ENCODE results near the gene BMI1.

The BMI1 gene

DNA sequence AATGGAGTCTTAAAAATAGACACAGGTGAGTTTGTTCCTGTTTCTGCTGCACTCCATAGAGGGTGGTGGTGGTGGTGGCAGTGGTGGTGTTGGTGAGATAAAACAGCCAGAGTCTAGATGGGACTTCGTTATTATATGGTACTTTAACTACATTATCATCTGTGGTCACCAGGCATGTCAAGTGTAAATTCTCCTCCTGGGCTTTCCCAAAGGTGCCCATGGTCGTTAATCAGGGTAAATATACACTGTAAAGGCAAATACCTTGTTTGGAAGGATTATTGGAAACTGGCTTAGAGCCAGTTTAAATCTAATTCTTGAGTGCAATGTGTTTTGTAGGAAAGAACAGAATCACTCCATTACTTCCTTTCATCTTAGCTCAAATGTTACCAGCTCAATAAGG lies 26.2 kb upstream of the BMI1 start (continued):
- TF ChIP-seq ZBTB48 (tag by site-specific recombination; IDR thresholded peaks at IDR 0.05) (no peak), SP2 (tag by site-specific recombination; IDR thresholded peaks at IDR 0.05) (no peak), ZNF585B (tag by site-specific recombination; IDR thresholded peaks at IDR 0.05) (no peak), ZNF518A (tag by site-specific recombination; conservative IDR thresholded peaks at IDR 0.05; ENCODE audit: low read depth) (no peak), ZNF280C (tag by site-specific recombination; IDR thresholded peaks at IDR 0.05) (no peak), FEZF1 (tag by site-specific recombination; IDR thresholded peaks at IDR 0.05) (peak; percentile 75), HOXC10 (CRISPR knock-in tag; IDR thresholded peaks at IDR 0.05) (no peak), ZNF837 (tag by site-specific recombination; IDR thresholded peaks at IDR 0.05) (no peak), ZBTB8A (tag by site-specific recombination; IDR thresholded peaks at IDR 0.05) (no peak), CTCF (tag by site-specific recombination; IDR thresholded peaks at IDR 0.05) (no peak), ZNF433 (tag by site-specific recombination; IDR thresholded peaks at IDR 0.05; ENCODE audit: low read depth) (no peak), ZNF571 (tag by site-specific recombination; IDR thresholded peaks at IDR 0.05) (no peak), ELK4 (IDR thresholded peaks at IDR 0.05; ENCODE audit: borderline replicate concordance, low read depth, low read length) (no peak), SETDB1 (IDR thresholded peaks at IDR 0.05; ENCODE audit: insufficient read length, low read length) (no peak), YY1 (tag by site-specific recombination; IDR thresholded peaks at IDR 0.05) (peak; percentile 24; the same call in 1 of the 2 replicates), ZSCAN18 (tag by site-specific recombination; IDR thresholded peaks at IDR 0.05) (no peak), YY2 (tag by site-specific recombination; IDR thresholded peaks at IDR 0.05) (no peak), ZBTB6 (tag by site-specific recombination; IDR thresholded peaks at IDR 0.05) (no peak), ZNF37A (tag by site-specific recombination; IDR thresholded peaks at IDR 0.05) (no peak), ZNF560 (tag by site-specific recombination; IDR thresholded peaks at IDR 0.05; ENCODE audit: borderline replicate concordance) (no peak)
- TF ChIP-seq, protein P1, sequence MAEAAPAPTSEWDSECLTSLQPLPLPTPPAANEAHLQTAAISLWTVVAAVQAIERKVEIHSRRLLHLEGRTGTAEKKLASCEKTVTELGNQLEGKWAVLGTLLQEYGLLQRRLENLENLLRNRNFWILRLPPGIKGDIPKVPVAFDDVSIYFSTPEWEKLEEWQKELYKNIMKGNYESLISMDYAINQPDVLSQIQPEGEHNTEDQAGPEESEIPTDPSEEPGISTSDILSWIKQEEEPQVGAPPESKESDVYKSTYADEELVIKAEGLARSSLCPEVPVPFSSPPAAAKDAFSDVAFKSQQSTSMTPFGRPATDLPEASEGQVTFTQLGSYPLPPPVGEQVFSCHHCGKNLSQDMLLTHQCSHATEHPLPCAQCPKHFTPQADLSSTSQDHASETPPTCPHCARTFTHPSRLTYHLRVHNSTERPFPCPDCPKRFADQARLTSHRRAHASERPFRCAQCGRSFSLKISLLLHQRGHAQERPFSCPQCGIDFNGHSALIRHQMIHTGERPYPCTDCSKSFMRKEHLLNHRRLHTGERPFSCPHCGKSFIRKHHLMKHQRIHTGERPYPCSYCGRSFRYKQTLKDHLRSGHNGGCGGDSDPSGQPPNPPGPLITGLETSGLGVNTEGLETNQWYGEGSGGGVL (tag by site-specific recombination; IDR thresholded peaks at IDR 0.05): no peak
- TF ChIP-seq, protein P2, sequence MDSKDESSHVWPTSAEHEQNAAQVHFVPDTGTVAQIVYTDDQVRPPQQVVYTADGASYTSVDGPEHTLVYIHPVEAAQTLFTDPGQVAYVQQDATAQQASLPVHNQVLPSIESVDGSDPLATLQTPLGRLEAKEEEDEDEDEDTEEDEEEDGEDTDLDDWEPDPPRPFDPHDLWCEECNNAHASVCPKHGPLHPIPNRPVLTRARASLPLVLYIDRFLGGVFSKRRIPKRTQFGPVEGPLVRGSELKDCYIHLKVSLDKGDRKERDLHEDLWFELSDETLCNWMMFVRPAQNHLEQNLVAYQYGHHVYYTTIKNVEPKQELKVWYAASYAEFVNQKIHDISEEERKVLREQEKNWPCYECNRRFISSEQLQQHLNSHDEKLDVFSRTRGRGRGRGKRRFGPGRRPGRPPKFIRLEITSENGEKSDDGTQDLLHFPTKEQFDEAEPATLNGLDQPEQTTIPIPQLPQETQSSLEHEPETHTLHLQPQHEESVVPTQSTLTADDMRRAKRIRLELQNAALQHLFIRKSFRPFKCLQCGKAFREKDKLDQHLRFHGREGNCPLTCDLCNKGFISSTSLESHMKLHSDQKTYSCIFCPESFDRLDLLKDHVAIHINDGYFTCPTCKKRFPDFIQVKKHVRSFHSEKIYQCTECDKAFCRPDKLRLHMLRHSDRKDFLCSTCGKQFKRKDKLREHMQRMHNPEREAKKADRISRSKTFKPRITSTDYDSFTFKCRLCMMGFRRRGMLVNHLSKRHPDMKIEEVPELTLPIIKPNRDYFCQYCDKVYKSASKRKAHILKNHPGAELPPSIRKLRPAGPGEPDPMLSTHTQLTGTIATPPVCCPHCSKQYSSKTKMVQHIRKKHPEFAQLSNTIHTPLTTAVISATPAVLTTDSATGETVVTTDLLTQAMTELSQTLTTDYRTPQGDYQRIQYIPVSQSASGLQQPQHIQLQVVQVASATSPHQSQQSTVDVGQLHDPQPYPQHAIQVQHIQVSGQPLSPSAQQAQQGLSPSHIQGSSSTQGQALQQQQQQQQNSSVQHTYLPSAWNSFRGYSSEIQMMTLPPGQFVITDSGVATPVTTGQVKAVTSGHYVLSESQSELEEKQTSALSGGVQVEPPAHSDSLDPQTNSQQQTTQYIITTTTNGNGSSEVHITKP (tag by site-specific recombination; IDR thresholded peaks at IDR 0.05): 0 out of 2 replicates have a peak, but pooled peaks have one; percentile 26
